Ramos (cell line): ENCODE measurements around the gene RNU6-8.

ENCODE experiments used
- in situ Hi-C: fragments of 300-500 bp; cut with MboI; formaldehyde crosslinking; loops from one replicate; pipeline ENCODE4 v1.14.3; 2022; ENCODE audit warnings: low sequenced_read_pairs; ENCODE audit not compliant: unreplicated experiment

The RNU6-8 gene

DNA sequence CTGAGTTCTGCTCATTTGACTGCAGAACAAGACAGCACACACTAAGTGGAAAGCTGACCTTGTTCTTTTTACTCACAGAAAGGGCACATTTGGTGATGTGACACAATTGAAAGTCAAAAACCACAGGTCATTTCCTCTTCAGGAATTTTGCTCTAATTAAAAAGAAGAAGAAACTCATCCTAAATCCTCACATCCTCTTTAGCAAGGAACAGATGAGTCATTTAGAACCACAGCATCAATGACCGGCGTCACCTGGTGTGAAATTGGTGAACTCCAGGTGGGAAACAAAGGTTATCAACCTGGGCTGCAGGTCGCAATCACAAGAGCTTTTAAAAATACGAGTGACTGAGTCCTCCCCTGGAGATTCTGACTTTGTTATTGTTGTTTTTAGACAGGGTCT lies 2.9 kb upstream of the RNU6-8 start:
- in situ Hi-C loops = no loop called here

DNA sequence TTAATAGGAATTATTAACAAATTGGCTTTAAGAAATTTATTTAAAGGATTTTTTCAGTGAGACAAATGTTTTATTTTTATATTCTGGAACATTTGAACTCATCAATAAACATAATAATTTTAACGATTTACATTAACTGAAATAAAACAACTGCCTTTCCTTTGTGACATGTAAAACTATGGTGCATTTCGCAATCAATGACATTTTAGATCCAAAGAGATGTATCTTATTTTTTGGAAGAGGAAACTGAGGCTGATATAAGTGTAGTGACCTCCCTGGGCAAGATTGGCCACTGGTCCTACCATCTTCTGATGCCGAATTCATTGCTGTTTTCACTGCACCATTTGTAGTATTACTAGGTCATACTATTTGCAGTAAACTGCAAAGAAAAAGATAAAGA lies 2.5 kb upstream of the RNU6-8 start:
- in situ Hi-C loops = no loop called here

DNA sequence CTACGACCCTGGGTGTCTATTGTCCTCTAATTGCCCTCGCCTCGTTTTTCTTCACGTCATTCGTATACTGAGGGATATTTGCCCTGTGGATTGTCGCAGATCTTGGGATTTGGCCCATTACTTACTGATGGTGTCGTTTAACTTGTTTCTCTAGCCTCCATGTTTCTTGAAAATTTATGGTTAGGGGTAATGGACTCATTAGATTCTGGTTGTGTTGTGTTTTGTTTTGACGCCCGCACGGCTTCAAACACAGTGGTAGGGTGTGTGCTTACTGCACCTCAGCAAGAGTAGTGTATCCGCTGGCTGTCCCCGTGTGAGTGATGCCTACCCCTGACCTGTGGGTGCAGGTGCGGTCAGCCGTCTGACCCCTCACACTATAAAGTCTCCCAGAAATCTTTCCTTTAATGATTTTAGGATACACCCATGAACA lies 874 bp upstream of the RNU6-8 start:
- in situ Hi-C loops = no loop called here

DNA sequence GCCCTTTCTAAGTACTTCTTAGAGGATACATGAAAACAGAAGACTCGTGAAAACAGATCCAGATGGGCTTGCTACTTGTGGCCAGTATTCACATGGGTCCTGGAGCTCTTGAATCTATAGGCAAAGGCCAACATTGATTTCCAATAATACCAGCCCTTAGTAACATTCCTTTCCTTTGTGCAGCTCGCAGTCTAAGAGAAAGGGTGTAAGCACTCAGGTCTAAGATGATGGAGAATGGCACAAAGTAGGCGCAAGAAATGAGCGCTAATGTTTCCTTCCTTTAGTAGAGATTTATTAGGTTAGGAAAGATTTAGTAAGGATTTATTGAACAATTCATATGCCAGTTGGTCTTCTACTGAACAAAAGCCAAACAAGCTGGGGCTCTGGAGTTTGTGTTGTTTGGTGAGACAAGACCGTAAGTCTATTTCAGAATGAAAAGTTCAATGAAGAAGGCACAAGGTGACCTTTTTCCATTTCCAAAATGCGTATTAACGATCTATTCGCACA lies 525 bp downstream of the RNU6-8 start:
- in situ Hi-C loops = no loop called here

DNA sequence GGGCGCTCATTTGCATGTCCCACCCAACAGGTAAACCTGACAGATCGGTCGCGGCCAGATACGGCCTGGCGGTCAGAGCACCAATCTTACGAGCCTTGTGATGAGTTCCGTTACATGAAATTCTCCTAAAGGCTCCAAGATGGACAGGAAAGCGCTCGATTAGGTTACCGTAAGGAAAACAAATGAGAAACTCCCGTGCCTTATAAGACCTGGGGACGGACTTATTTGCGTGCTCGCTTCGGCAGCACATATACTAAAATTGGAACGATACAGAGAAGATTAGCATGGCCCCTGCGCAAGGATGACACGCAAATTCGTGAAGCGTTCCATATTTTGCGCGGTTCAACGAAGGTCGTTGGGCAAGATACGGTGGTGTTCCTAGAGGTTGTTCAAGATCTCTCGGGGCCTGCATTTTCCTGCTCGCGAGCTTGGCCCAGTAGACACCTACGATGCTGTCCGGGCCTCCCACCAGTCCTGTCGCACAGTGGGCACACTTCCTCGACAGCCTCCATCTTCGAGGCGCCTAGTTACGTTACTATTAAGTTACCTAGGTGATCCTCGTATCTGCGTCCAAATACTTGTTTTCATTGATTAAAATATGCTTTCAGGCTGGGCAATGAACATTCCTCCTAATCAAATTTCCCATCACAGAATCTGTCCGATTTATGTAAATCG lies 1.1 kb downstream of the RNU6-8 start, which contains the start of gene RNU6-7:
Gene RNU6-7, plus strand, starts transcription at position 230 of the 675 bp plus-strand sequence.
- in situ Hi-C loops = no loop called here

DNA sequence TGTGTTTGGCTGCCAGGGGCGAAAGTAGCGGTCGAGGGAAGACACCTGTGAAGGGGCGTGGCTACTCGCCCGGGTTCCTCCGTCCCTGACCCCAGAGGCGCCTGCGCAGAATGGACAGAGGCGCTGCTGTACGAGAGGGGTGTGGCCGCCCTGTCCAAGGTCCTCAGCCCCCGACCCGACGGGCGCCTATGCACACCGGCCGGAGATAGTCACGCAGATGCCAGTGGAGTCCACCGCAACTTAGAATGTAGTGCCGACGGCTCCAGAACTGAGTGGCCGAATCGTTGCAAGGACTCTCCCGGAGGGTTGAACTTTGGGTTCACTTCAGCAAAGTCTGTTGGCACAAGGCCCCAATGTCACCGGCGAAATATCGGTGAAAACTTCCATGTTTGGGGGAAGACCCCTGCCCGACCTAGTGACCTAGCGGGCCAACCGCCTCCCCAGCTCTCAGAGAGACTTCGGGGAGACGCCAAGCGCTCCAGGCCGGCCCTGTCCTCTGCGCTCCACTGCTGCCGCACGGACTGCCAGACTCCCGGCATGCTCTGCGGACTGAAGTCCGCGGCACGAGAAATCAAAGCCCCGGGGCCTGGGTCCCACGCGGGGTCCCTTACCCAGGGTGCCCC lies 1.8 kb downstream of the RNU6-8 start:
- in situ Hi-C loops = no loop called here

DNA sequence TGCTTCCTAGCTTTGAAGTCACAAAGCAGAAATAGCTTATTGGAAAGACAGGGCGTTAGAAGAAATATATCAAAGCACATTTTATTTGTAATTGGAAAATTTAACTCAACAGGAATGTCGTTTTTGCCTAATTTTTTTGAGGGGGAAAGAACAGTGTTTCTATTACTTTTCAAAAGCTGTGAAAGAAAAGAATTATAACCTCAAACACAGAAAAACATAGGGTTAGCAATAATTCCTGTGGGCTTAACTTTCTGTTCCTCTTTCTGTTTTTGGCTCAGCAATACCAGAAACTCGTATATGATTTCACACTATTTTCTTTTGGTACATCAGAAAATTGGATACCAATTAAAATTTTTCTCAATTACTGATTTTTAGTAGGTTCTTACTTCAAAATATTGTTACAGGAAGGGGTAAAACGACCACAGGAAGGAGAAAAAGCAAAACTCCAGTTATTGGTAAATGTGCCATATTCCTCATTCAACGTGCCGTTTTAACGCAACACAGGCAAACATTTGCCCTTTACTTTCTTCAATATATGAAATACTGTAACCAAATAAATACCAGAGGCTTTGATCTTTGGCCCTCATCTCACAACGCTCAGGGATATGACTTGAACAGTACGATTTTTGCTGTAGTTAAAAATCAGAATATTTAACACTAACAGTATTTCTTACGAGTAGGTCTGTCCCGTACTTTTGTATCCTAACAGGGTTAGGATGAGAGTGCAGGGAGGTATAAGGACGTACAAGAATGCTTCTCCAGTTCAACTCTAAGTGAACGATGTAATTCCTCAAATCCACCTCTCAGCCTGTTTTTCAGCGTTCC lies 2.5 kb downstream of the RNU6-8 start:
- in situ Hi-C loops = no loop called here

DNA sequence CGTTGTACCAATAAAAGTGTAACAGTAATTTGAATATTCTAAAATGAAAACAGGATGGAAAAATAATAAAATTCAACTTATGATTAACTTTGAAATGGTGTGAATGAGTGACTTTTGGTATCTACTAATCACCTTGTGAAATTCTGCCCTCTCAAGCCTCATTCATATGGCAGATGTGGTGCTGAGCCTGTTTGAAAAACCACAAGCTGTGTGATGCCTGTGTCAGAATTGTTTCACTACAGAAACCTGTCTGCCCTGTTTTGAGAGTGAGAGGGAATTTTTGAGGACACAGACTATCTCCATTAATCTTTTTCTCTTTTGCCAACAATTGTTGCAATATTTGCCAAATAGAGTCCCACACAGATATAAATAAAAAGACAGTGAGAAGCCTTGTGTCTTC lies 5.2 kb downstream of the RNU6-8 start:
- in situ Hi-C loops = no loop called here

DNA sequence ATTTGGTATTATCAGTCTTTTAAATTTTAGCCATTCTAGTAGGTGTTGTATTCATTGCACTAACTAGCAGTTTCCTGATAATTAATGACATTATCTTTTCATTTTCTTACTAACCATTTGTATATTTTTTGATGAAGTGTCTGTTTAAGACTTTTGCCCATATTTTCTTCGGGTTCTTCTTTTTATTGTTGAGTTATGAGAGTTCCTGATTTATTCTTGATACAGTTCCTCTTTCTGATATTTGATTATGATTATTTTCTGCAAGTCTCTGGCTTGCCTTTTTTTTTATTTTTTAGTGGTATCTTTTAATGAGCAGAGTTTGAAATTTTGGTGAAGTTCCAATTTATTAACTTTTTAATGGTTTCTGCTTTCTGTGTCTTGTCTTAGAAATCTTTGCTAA lies 7.4 kb downstream of the RNU6-8 start:
- in situ Hi-C loops = no loop called here

DNA sequence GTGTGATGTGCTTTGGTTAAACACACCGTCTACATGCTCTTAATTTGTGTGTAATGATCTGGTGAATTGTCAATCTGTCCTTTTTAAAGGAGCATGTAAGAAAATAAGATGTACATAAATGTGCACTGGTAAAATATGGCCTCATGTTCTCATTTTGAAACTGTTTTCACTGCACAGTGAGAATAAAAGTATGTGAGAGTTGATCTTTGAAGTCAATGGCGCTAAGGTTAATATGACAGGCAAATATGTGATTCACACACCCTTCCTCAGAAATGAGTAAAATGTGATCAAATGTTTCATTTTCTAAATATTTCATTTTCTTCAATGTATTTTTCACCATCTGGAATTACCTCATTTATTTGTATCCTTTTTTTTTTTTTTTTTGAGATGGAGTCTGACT lies 9.5 kb downstream of the RNU6-8 start:
- in situ Hi-C loops = no loop called here

DNA sequence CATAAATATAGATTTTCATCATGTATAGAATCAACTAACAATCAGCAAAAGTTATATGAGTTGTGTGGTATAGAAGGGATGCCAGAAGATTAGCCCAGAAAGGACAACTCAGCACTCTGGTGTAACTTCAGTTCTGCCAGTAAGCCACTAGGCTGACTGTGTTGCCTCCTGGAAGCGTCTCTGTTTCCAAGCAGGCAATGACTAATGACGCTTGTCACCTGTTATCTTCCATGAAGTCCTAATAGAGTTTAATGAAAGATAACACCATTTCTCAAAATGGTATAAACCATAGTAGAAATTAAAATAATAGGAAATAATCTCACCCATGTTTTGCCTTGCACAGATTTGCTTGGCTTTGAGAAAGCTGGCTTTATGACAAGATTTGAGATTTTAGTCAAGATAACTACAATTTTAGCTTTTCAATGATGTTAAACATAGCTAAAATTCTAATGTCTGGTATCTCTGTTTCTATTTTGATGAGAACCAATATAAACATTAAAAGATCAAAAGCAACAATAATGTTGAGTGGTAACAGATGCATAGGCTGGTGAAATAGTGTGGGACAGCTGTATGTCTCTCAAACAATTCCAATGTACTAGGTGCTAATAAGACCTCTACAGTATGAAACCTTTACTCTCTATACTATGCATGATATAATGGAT lies 10.2 kb downstream of the RNU6-8 start:
- in situ Hi-C loops = no loop called here

DNA sequence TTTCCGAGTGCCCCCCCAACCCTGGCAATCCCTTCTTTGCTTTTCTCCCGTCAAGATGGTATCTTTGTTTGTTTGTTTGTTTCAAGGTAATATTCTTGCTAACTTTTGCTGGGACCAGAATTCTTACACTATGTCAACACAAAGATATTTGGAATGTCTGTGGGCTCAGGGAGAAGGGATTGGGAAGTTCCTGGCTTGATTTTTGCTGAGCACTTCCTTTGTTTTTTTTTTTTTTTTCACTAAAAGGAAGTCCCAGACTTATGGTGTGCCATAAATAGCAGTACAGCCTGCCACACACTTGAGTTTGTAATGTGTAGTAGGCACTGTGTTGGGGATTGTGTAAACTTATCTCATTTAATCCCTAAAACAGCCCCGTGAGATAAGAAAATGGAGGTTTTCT lies 12.4 kb downstream of the RNU6-8 start:
- in situ Hi-C loops = no loop called here

DNA sequence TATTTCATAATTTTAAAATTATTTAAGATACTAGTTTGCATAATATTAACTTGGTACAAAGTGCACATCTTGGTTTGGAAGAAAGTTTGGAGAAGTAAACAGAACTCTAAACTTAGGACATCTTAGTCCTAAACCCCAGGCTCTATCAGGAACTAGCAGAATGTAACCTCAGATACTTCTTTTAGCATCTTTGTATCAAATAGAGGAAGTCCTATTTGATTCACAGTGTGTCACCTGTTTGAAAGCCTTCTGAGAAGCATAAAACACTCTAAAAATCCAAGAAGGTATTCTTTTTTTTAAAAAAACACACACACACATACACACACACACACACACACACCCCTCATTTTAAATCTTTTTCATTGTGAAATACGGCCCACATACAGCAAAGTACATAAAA lies 13.3 kb downstream of the RNU6-8 start:
- in situ Hi-C loops = no loop called here

DNA sequence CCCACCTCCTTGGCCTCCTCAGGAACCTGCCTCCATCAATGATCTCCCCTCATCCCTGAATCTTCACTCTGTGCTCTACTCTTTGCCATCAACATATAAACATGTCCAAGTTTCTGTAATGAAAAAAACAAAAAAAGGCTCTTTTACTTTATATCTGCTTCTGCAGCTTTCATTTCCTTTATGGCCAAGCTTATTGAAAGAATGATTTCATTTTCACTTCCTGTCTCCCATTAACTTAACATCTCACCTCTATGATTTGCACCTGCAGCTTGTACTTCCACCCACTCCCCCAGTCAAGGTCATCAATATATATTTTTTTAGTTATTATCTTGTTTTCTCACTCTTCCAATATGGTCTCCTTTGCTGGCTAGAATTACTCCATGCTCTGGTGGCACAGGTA lies 16.8 kb downstream of the RNU6-8 start:
- in situ Hi-C loops = no loop called here

DNA sequence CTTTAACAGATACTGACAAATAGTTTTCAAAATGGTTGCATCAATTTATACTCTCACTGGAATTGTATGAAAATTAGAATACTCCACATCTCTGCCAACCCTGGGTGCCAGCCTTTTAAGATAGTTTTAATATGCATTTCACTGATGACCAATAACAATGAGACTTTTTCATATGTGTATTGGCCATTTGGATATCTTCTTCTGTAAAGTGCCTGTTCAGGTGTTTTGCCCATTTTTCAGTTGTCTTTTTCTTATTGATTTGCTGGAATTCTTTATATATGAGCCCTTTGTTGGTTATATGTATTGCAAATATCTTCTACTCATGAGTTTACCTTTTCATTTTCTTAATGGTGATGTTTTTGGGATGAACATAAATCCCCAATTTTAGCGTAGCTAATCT lies 18.0 kb downstream of the RNU6-8 start:
- in situ Hi-C loops = no loop called here

DNA sequence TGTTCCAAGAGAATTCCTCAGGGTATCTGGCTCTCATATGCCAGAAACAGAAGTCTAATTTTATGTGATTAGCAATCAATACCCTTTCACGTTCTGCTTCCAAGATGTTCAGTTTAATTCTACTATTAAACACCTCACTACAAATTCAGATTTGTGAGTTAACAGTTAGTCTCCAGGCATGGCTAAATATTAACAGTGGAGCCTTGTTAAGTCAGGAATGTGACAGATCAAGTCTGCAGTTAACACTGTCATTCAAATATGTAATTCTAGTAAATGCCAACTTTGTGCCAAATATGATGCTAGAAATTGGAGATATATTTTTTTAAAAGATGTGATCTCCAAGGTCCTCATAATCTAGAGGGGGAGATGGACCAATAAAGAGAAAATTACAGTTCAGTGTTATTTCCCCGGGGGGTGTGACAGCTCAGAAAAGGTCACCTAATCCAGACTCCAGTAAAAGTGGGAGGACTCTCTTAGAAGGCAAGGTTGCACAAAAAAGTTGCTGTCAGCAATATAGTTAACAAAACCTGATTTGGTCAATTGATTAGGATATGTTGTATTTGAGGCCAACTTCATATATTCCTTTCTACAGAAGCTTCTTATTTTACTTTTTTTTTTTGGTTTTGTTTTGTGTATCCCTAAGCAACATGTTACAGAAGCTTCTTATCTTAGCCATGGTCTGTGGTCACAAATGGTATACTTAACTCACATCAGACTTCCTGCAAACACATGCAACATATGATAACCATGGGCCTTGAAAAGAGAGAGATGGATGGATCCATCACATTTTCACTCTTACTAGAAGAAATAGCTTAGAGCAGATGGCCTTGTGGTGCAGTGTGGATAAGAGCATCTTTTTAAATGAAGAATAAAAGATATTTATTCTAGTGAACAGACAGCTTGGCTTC lies 19.7 kb downstream of the RNU6-8 start:
- in situ Hi-C loops = no loop called here

DNA sequence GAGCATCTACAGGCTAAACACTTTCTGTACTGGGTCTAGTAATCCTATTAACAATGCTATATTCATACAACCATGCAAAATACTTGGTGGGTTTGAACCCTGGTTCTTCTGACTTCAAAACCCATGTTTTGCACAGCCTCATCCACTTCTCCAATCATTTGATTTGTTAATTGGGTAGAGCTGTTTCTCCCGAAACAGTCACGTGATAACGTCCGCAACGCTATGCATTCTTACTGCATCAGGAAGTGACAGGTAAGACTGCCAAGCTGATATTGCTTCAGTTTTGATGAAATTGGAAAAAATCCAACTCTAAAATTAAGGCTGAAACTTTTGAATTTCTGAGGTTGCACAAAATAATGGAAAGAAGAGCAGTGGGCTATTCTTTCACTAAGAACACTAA lies 31.6 kb downstream of the RNU6-8 start:
- in situ Hi-C loops = no loop called here

DNA sequence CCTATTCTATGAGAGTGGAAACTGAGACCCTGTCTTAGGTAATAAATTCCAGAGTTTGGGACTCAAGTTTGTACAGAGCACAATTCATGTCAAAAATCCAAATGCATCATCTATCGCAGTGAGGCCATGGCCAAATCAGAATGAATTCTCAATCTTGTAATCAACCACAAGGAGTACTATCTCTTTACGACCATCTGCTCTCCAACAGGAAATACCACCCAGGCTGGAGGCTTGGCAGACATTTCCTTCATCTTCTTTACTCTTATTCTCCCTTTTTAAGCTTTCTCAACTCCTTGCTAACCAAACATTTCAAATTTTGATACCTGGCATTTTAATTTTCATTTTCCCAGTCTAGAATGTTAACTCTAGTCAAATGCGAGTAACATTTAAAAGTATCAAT lies 33.9 kb downstream of the RNU6-8 start:
- in situ Hi-C loops = no loop called here

DNA sequence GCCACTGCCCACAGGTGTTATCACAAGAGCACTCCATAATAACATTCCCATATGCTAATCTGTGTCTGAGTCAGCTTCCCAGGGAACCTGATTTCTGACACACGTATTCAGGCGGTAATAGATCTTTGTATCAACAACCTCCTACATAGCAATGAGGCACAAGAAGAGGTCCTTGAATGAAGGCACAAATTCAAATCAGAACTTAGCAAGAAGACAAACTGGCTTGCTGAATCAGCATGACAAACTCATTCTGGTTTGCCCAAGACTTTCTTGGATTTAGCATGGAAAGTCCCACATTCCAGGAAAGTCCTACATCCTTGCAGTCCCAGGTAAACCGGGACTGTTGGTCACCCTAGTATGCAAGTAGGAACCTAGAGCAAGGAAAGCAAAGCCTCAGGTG lies 35.2 kb downstream of the RNU6-8 start:
- in situ Hi-C loops = no loop called here

DNA sequence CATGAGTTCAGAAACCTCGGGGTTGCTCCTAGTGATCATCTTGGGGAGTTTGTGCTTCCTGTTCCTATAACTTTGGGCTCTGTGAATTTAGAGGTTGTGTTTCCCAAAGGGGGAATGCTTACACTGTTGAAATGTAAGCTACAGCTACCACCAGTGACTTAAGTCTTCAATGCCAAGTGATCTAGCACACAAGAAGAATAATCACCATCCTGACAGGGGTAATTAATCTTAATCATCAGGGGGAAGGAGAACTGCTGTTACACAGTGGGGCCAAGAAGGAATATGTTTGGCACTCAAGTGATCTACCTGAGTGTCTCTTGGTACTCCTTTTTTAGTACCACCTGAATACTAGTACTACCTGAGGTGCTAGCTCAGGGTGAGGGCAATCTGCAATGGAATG lies 36.1 kb downstream of the RNU6-8 start:
- in situ Hi-C loops = no loop called here
